GM19452 (cell line): Measurements from ENCODE around the gene GRID2.

Source experiments
- ATAC-seq: cut with Tn5 transposase; IDR thresholded peaks from one replicate; pipeline ENCODE4 v1.9.1; 2021; ENCODE audit not compliant: unreplicated experiment

The GRID2 gene

GRCh38 chr4:93061826-93062225 lies 758.1 kb downstream of the GRID2 start:
- ATAC-seq, result no peak

- ATAC-seq, result no peak
These were observed 759.6 kb downstream of the GRID2 start for GRCh38 chr4:93063325-93063724.

- no peak for ATAC-seq
These were observed 762.0 kb downstream of the GRID2 start for GRCh38 chr4:93065790-93066189.

GRCh38 chr4:93066749-93067148 lies 763.0 kb downstream of the GRID2 start:
- ATAC-seq, result no peak

- ATAC-seq, result no peak
These were observed 768.5 kb downstream of the GRID2 start for GRCh38 chr4:93072292-93072691.

- ATAC-seq, result no peak
These were observed 776.5 kb downstream of the GRID2 start for GRCh38 chr4:93080316-93080715.

GRCh38 chr4:93084599-93085305 lies 781.0 kb downstream of the GRID2 start:
- ATAC-seq, result no peak

- ATAC-seq, result no peak
These were observed 782.6 kb downstream of the GRID2 start for GRCh38 chr4:93086356-93086755.

- no peak for ATAC-seq
These were observed 789.0 kb downstream of the GRID2 start for GRCh38 chr4:93092765-93093164.

- no peak for ATAC-seq
These were observed 799.3 kb downstream of the GRID2 start for GRCh38 chr4:93103042-93103441.

- ATAC-seq, result no peak
These were observed 812.9 kb downstream of the GRID2 start for GRCh38 chr4:93116624-93117023.

GRCh38 chr4:93127489-93127888 lies 823.7 kb downstream of the GRID2 start:
- no peak for ATAC-seq

GRCh38 chr4:93132631-93133030 lies 828.9 kb downstream of the GRID2 start:
- no peak for ATAC-seq

- ATAC-seq, result no peak
These were observed 835.4 kb downstream of the GRID2 start for GRCh38 chr4:93139118-93139517.

GRCh38 chr4:93143902-93144301 lies 840.1 kb downstream of the GRID2 start:
- ATAC-seq, result no peak

GRCh38 chr4:93144644-93145043 lies 840.9 kb downstream of the GRID2 start:
- no peak for ATAC-seq

GRCh38 chr4:93147524-93148212 lies 843.9 kb downstream of the GRID2 start:
- no peak for ATAC-seq

GRCh38 chr4:93152491-93152890 lies 848.7 kb downstream of the GRID2 start:
- ATAC-seq, result no peak

- ATAC-seq, result no peak
These were observed 854.2 kb downstream of the GRID2 start for GRCh38 chr4:93157986-93158385.

GRCh38 chr4:93168053-93168452 lies 864.3 kb downstream of the GRID2 start:
- no peak for ATAC-seq

GRCh38 chr4:93169966-93170365 lies 866.2 kb downstream of the GRID2 start:
- no peak for ATAC-seq

- ATAC-seq, result no peak
These were observed 870.8 kb downstream of the GRID2 start for GRCh38 chr4:93174598-93174997.

GRCh38 chr4:93178279-93178678 lies 874.5 kb downstream of the GRID2 start:
- no peak for ATAC-seq
